OCI-LY7 (cell line): ENCODE results near the gene TPCN2.

ENCODE experiments used
- CTCF ChIP-seq: fragments of 200-600 bp; sonication (generic); conservative IDR thresholded peaks from 2 replicates; pipeline ENCODE4 v1.5.1; 2014; ENCODE audit warnings: mild to moderate bottlenecking, antibody characterized with exemption, low read length, moderate library complexity, mixed read lengths
- EZH2phosphoT487 ChIP-seq: fragments of 200-600 bp; sonication (generic); IDR thresholded peaks from 2 replicates; pipeline ENCODE4 v1.6.1; 2018; ENCODE audit warnings: low read depth, borderline replicate concordance, mild to moderate bottlenecking, mixed run types, antibody characterized with exemption, low read length, moderate library complexity, mixed read lengths

- TF ChIP-seq CTCF (no peak), EZH2phosphoT487 (no peak)
Measured at GRCh38 chr11:69063652-69064260, 15.0 kb downstream of the TPCN2 start.
